GM21367 (cell line): Measurements from ENCODE around the gene KCNJ6.

ENCODE experiments used
- ATAC-seq: cut with Tn5 transposase; IDR thresholded peaks from one replicate; pipeline ENCODE4 v1.9.1; 2021; ENCODE audit not compliant: unreplicated experiment

The KCNJ6 gene

DNA sequence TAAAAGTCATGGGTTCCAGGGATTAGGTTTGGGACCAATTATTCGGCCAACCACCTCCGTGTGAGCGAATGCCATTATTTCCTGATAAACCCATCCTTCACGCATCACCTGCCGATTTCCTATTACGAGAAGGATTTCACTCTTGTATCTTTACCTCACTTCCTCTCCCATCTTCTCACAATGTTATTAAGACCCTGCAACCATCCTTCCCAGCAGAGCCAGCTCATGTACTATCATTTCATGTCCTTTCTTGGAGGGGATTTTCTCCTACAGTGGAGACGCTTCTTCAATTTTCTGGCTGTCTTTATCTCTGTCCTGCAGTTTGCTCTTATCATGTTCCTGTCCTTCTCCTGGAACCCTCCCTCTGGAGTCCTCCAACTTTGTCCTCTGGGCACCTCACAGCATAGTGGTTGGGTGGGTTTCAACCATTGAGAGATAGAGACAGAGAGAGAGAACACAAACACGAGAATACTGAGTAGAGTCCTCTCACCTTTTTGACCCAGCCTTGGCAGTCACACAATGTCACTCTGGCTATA is 357.5 kb downstream of the KCNJ6 start:
- no peak for ATAC-seq
